ENCODE results near the gene FHIP1A.
"Not testable (repeated sequence)": the region's sequence is repeated elsewhere in the genome, so short reads cannot be mapped to it uniquely, and the experiment has no call there.

FHIP1A gene

GRCh38 chr4:151408630-151409469 is at the start of gene FHIP1A:
FHIP1A (plus strand) TSS chr4:151409176; CDS start chr4:151566260, 157,084 bp downstream.
- peak; percentile 80 for DNase-seq

GRCh38 chr4:151359576-151359975 is 49.4 kb upstream of the FHIP1A start:
- no peak for DNase-seq

GRCh38 chr4:151361126-151361525 is 47.9 kb upstream of the FHIP1A start:
- DNase-seq = no peak

GRCh38 chr4:151361966-151362365 is 47.0 kb upstream of the FHIP1A start:
- DNase-seq = no peak

- DNase-seq = peak; percentile 71
Observed at GRCh38 chr4:151362404-151363164, 46.4 kb upstream of the FHIP1A start.

GRCh38 chr4:151376540-151376939 is 32.4 kb upstream of the FHIP1A start:
- no peak for DNase-seq

GRCh38 chr4:151389311-151389710 is 19.7 kb upstream of the FHIP1A start:
- no peak for DNase-seq

- not testable (repeated sequence) for DNase-seq
Observed at GRCh38 chr4:151389799-151390198, 19.2 kb upstream of the FHIP1A start.

GRCh38 chr4:151395873-151396272 is 13.1 kb upstream of the FHIP1A start:
- no peak for DNase-seq

GRCh38 chr4:151400343-151400742 is 8.6 kb upstream of the FHIP1A start:
- DNase-seq = no peak

GRCh38 chr4:151401739-151402138 is 7.2 kb upstream of the FHIP1A start:
- no peak for DNase-seq

- no peak for DNase-seq
Observed at GRCh38 chr4:151402145-151402865, 6.7 kb upstream of the FHIP1A start.

- no peak for DNase-seq
Observed at GRCh38 chr4:151403656-151404055, 5.3 kb upstream of the FHIP1A start.

- not testable (repeated sequence) for DNase-seq
Observed at GRCh38 chr4:151404802-151405201, 4.2 kb upstream of the FHIP1A start.

- no peak for DNase-seq
Observed at GRCh38 chr4:151407018-151407417, 2.0 kb upstream of the FHIP1A start.

- no peak for DNase-seq
Observed at GRCh38 chr4:151407466-151408379, 1.3 kb upstream of the FHIP1A start.

GRCh38 chr4:151408380-151408629 is 671 bp upstream of the FHIP1A start:
- DNase-seq = no peak

GRCh38 chr4:151409470-151410313 is 716 bp downstream of the FHIP1A start:
- no peak for DNase-seq

GRCh38 chr4:151415978-151416377 is 7.0 kb downstream of the FHIP1A start:
- DNase-seq = no peak

GRCh38 chr4:151417164-151417571 is 8.2 kb downstream of the FHIP1A start:
- DNase-seq = no peak

- no peak for DNase-seq
Observed at GRCh38 chr4:151417766-151418376, 8.9 kb downstream of the FHIP1A start.
